Common myeloid progenitor, CD34-positive (primary cell): ENCODE measurements around the gene GIMAP5. TPM values are rescaled to one million over a fixed set of nuclear protein-coding genes. Genes with fewer than 3 reads are reported as not detected.
A peak's percentile ranks its signal among the peaks of the same experiment; 100 is the strongest.

Source experiments
- CTCF ChIA-PET: fragments of 350-600 bp; sonication (Branson Sonifier 250); formaldehyde crosslinking; loops from one replicate; lab custom pipeline; 2021; ENCODE audit warnings: antibody characterized with exemption; lab: Charles Lee
- POLR2A ChIA-PET: fragments of 350-600 bp; sonication (Branson Sonifier 250); formaldehyde crosslinking; loops from one replicate; lab custom pipeline; 2021; ENCODE audit warnings: antibody characterized with exemption; lab: Charles Lee
- DNase-seq, 3 donors: peaks; one replicate each; pipeline versions ENCODE4 v3.0.0 to v3.0.0-alpha.2; 2013
- H3K27ac ChIP-seq, 2 experiments: 1 replicate in 1 of 2; 2 replicates in 1 of 2; pipeline ENCODE4 v1.7.0; 2013; ENCODE audit warnings: inconsistent platforms in 2 of 2, low read length in 2 of 2, mild to moderate bottlenecking in 2 of 2, low read depth in 1 of 2, moderate library complexity in 1 of 2; ENCODE audit not compliant: severe bottlenecking in 2 of 2, insufficient read depth in 1 of 2, poor library complexity in 1 of 2
- H3K27me3 ChIP-seq, 5 experiments: replicated peaks in 2 of 5; 1 replicate in 3 of 5; 2 replicates in 2 of 5; pipeline versions ENCODE4 v1.6.1 to v1.7.0; 2013; ENCODE audit warnings: low read length in 4 of 5, mild to moderate bottlenecking in 2 of 5, moderate library complexity in 2 of 5, inconsistent platforms in 1 of 5; ENCODE audit not compliant: insufficient read depth in 5 of 5, control insufficient read depth in 4 of 5
- H3K36me3 ChIP-seq, 4 experiments: 1 replicate in 2 of 4; 2 replicates in 2 of 4; pipeline versions ENCODE4 v1.6.1 to v1.7.0; 2013; ENCODE audit warnings: low read length in 3 of 4, control low read depth in 1 of 4, mild to moderate bottlenecking in 1 of 4; ENCODE audit not compliant: control insufficient read depth in 4 of 4, insufficient read depth in 4 of 4
- H3K4me1 ChIP-seq, 4 experiments: 1 replicate in 3 of 4; 2 replicates in 1 of 4; pipeline versions ENCODE4 v1.6.1 to v1.7.1; 2013; ENCODE audit warnings: low read length in 3 of 4, mild to moderate bottlenecking in 3 of 4, control low read depth in 1 of 4, inconsistent platforms in 1 of 4, moderate library complexity in 1 of 4; ENCODE audit not compliant: control insufficient read depth in 4 of 4, insufficient read depth in 4 of 4; ENCODE audit errors: control extremely low read depth in 1 of 4
- H3K4me3 ChIP-seq, 7 experiments: 1 replicate in 4 of 7; 2 replicates in 3 of 7; pipeline versions ENCODE4 v1.5.1 to v1.7.0; 2013; ENCODE audit warnings: mild to moderate bottlenecking in 7 of 7, low read length in 6 of 7, moderate library complexity in 6 of 7, inconsistent platforms in 2 of 7, low read depth in 2 of 7, control low read depth in 1 of 7; ENCODE audit not compliant: insufficient read depth in 4 of 7, control insufficient read depth in 1 of 7; ENCODE audit errors: extremely low read depth in 1 of 7
- H3K9me3 ChIP-seq, 5 experiments: 1 replicate in 4 of 5; 2 replicates in 1 of 5; pipeline versions ENCODE4 v1.6.1 to v1.7.1; 2013; ENCODE audit warnings: low read length in 4 of 5, mild to moderate bottlenecking in 2 of 5, inconsistent platforms in 1 of 5, low read depth in 1 of 5, moderate library complexity in 1 of 5; ENCODE audit not compliant: control insufficient read depth in 4 of 5, insufficient read depth in 2 of 5; ENCODE audit errors: control extremely low read depth in 1 of 5
- WGBS: methylation state at CpG from one replicate; pipeline ENCODE4 v1.1.5; 2013; ENCODE audit not compliant: insufficient coverage; 5-methylcytosine and 5-hydroxymethylcytosine counted together
- polyA plus RNA-seq: library from polyadenylated mRNA; unstranded; fragments of 120-200 nt; gene quantifications from one replicate; pipeline ENCODE4 v1.2.1, GENCODE V29; 2013

The GIMAP5 gene
- polyA plus RNA-seq, result 4.3 TPM

DNA sequence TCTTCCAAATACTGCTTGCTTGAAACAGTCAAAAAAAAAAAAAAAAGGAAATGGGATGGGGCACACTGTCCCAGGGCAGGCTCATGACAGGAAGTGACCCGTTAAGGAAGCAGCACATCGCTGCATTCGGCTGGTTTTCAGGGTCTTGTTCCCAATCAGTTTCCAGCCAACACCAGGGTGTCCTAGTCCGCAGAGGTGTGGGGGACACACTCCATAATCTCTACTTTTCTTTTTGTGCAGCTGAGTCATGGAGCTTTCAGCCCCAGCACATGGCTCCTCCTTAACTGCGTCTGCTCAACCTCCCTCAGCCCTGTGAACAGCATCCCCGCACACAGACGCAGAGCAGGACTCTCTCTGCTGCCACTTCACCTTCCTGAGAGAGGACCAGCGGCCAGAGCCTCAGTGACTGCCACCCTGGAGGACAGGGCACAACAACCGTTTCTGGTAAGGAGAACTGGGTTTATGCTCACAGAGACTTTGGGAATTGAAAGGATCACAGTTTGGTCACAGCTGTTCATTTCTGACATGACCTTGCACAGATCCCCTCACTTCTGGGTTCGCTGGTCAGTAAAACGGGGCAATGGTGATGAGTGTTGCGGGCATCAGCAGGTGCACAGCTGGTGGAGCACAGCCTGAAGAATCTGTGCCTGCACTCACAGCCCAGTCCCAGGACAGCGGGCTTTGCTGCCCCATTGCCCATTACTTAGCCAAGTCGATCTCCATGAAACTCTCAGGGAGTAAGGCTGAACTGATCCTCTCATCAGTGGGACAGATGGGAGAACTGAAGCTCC is at the start of gene GIMAP5:
Gene GIMAP5, plus strand, starts transcription at position 154 of the 791 bp plus-strand sequence. CDS start 3,467 bp downstream, outside the sequence.
- H3K4me3 ChIP-seq, result peak within 1 kb of the TSS; percentile 24 to 76 (median 62)

GRCh38 chr7:150688630-150689029 is 48.6 kb upstream of the GIMAP5 start:
- ChIA-PET CTCF (no interaction called here), POLR2A (no interaction called here)
- no peak for DNase-seq
- 100% methylated on average over 6 of the region's 6 CpGs for WGBS
- Histone ChIP-seq H3K4me1 (peaks cover 0 to 30% (median 19%) of the 10 kb centered on the region in 4 experiments), H3K36me3 (peaks cover 31 to 52% (median 44%) of the 10 kb centered on the region in 4 experiments), H3K4me3 (no peak overlapping the region), H3K27ac (no peak overlapping the region), H3K27me3 (no peaks in the 10 kb centered on the region), H3K9me3 (peaks cover 0 to 38% (median 18%) of the 10 kb centered on the region in 5 experiments)

More for the DNA sequence above, at the start of gene GIMAP5:
- Histone ChIP-seq H3K27me3 (no peaks in the 10 kb centered on the region), H3K36me3 (peaks cover 0 to 19% (median 7%) of the 10 kb centered on the region in 4 experiments), H3K27ac (peak within 1 kb of the TSS; percentile 6 to 36), H3K9me3 (no peaks in the 10 kb centered on the region), H3K4me1 (peaks cover 6 to 36% (median 26%) of the 10 kb centered on the region in 4 experiments)
- peak; percentile 22 to 68 (median 57) for DNase-seq
- WGBS, result 25% methylated on average over 11 of the region's 14 CpGs
- CTCF ChIA-PET, result interaction anchor here (0.7 to 1.5 kb wide), 6 partner anchors 11 to 289 kb away, joined by 3 to 5 read pairs (median 3); partner anchors contain the start of gene GIMAP8
- POLR2A ChIA-PET, result no interaction called here

DNA sequence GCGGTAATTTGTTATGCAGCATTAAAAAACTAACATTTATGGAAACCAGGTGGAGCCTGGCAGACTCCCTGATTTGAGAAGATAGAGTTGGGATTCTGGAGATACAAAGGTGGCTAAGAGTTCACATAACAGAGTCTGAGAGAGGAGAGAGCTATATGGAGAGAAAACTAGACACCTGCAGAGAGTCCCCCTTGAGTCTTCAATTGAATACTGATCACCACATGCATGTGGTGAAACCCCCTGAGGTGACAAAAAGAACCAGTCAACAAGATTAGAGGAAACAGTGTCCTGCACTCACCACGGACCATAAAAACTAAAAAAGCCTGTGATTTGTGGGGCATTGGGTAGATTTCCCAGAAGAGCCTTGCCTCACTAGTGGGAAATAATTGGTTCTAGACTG is 41.6 kb upstream of the GIMAP5 start:
- ChIA-PET POLR2A (no interaction called here), CTCF (no interaction called here)
- no peak overlapping the region for H3K4me3 ChIP-seq
- DNase-seq, result no peak
- peaks cover 19 to 32% (median 21%) of the 10 kb centered on the region in 4 experiments for H3K36me3 ChIP-seq
- peaks cover 6 to 76% (median 23%) of the 10 kb centered on the region in 5 experiments for H3K9me3 ChIP-seq
- no peak overlapping the region for H3K27ac ChIP-seq
- H3K27me3 ChIP-seq, result no peaks in the 10 kb centered on the region
- no peaks in the 10 kb centered on the region for H3K4me1 ChIP-seq
- WGBS, result 100% methylated on average over 2 of the region's 2 CpGs

- Histone ChIP-seq H3K27ac (no peak overlapping the region), H3K4me3 (no peak overlapping the region), H3K27me3 (no peaks in the 10 kb centered on the region), H3K36me3 (no peaks in the 10 kb centered on the region), H3K4me1 (no peaks in the 10 kb centered on the region), H3K9me3 (peaks cover 7 to 41% (median 13%) of the 10 kb centered on the region in 5 experiments)
- WGBS, result no CpG with 5 or more reads among the region's 1 CpG
- ChIA-PET CTCF (interaction anchor here (0.6 kb wide), 1 partner anchor 12 kb away, joined by 3 read pairs; no protein-coding TSS in a partner anchor), POLR2A (no interaction called here)
- no peak for DNase-seq
These were observed 34.0 kb upstream of the GIMAP5 start for GRCh38 chr7:150703209-150703608.

DNA sequence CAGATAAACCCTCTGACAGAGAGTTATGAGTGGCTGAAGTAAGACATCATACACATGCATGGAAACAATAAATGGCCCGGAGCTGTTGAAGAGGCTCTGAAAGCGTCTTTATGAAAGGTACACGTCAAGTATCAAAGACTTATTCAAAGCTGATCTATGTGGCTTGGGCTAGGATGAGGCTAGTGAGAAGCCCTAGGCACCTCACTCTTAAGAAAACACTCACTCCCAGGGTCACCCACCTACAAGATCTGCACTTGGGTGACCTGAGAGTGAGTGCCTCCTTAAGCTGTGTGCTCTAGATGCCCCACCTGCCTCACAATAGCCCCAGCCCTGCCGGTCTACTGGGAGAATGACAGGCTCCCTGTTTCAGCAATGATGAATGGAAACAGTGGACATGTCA is 21.9 kb upstream of the GIMAP5 start:
- POLR2A ChIA-PET, result no interaction called here
- 90% methylated on average over 3 of the region's 4 CpGs for whole genome bisulfite sequencing
- DNase-seq, result no peak

DNA sequence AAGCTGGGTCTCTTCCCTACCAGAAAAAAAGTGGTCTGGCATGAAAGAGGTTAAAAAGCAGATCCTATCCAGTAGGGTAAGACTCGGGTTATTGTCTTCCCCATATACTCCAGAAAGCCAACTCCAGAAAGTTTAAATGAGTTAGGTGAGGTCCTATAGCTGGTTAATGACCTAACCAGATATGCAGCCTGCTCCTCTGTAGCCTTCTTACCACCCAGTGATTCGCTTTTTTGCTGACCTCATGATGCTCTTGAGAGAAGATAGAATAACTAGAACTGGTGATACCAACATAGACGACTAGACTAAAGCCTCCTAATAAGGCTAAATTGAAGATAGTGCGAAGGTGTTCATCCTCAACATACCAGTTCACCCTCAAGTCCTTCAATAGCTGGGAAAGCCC is 21.5 kb upstream of the GIMAP5 start:
- Histone ChIP-seq H3K27me3 (no peaks in the 10 kb centered on the region), H3K27ac (no peak overlapping the region), H3K4me1 (peaks cover 17 to 37% (median 32%) of the 10 kb centered on the region in 4 experiments), H3K36me3 (peaks cover 0 to 22% (median 12%) of the 10 kb centered on the region in 4 experiments), H3K4me3 (peak overlapping the region in 1 of 7 experiments; percentile 86), H3K9me3 (peaks cover 0 to 4% (median 0%) of the 10 kb centered on the region in 5 experiments)
- WGBS, result 67% methylated on average over 1 of the region's 4 CpGs
- no peak for DNase-seq
- ChIA-PET POLR2A (no interaction called here), CTCF (interaction anchor here (0.8 to 2.4 kb wide), 8 partner anchors 10 to 270 kb away, joined by 3 to 7 read pairs (median 3); no protein-coding TSS in a partner anchor)

More for the DNA sequence above, 21.9 kb upstream of the GIMAP5 start:
- H3K27ac ChIP-seq, result no peak overlapping the region
- H3K4me3 ChIP-seq, result no peak overlapping the region
- no peaks in the 10 kb centered on the region for H3K27me3 ChIP-seq
- peaks cover 0 to 18% (median 10%) of the 10 kb centered on the region in 4 experiments for H3K36me3 ChIP-seq
- CTCF ChIA-PET, result interaction anchor here (0.9 to 1.5 kb wide), 4 partner anchors 8 to 269 kb away, joined by 3 to 4 read pairs (median 3); no protein-coding TSS in a partner anchor
- H3K4me1 ChIP-seq, result peaks cover 17 to 37% (median 32%) of the 10 kb centered on the region in 4 experiments
- H3K9me3 ChIP-seq, result peaks cover 0 to 3% (median 0%) of the 10 kb centered on the region in 5 experiments
